ENCODE results near the gene MEGF11. TPM values are rescaled to one million over a fixed set of nuclear protein-coding genes. Genes with fewer than 3 reads are reported as not detected.

The MEGF11 gene
- total and polyA plus RNA-seq, 2 donors (not counting 1 experiment from before 2014, with no cell fraction given), result under 0.01 TPM; not detected in 1

GRCh38 chr15:66001717-66002426 is 251.7 kb downstream of the MEGF11 start:
- Histone ChIP-seq H3K4me3 (replicated peaks in 1 of 4; ENCODE audit: control extremely low read depth in 1 of 4, insufficient read depth in 1 of 4, low read depth in 3 of 4, low read length in 4 of 4) (no peak overlapping the region), H3K27ac (ENCODE audit: insufficient read depth, low read length) (no peak overlapping the region), H4K20me1 (ENCODE audit: control insufficient read depth, extremely low read depth, insufficient read depth, low read length) (no peaks in the 10 kb centered on the region), H3K27me3 (ENCODE audit: control insufficient read depth, insufficient read depth, low read length) (peaks cover 5% of the 10 kb centered on the region), H3K36me3 (ENCODE audit: control insufficient read depth, insufficient read depth, low read length) (no peaks in the 10 kb centered on the region), H3K9me3 (ENCODE audit: control insufficient read depth, insufficient read depth, low read depth, low read length) (no peaks in the 10 kb centered on the region), H2AFZ (ENCODE audit: low read length) (no peak overlapping the region), H3K9ac (ENCODE audit: insufficient read depth, low read length) (no peak overlapping the region), H3K79me2 (ENCODE audit: control insufficient read depth, insufficient read depth, low read length) (no peaks in the 10 kb centered on the region), H3K4me1 (ENCODE audit: control insufficient read depth, extremely low read depth, insufficient read depth, low read length) (no peaks in the 10 kb centered on the region), H3K4me2 (ENCODE audit: extremely low read depth, insufficient read depth, low read length) (no peak overlapping the region)
- no peak for TF ChIP-seq EZH2 (IDR thresholded peaks at IDR 0.05; ENCODE audit: low read length, missing control alignments)
- TF ChIP-seq CTCF (conservative IDR thresholded peaks at IDR 0.05 in 1 of 2, IDR thresholded peaks at IDR 0.05 in 1 of 2; ENCODE audit: low read depth in 1 of 2, low read length in 2 of 2), result no peak
- DNase-seq (ENCODE audit: low read depth in 2 of 2), result no peak

GRCh38 chr15:66001042-66001441 is 252.5 kb downstream of the MEGF11 start:
- no peak overlapping the region for H3K4me2 ChIP-seq (ENCODE audit: extremely low read depth, insufficient read depth, low read length)
- H3K27me3 ChIP-seq (ENCODE audit: control insufficient read depth, insufficient read depth, low read length), result peaks cover 9% of the 10 kb centered on the region
- no peaks in the 10 kb centered on the region for H3K36me3 ChIP-seq (ENCODE audit: control insufficient read depth, insufficient read depth, low read length)
- no peak overlapping the region for H3K4me3 ChIP-seq (replicated peaks in 1 of 4; ENCODE audit: control extremely low read depth in 1 of 4, insufficient read depth in 1 of 4, low read depth in 3 of 4, low read length in 4 of 4)
- no peak for DNase-seq (ENCODE audit: low read depth in 2 of 2)
- H3K27ac ChIP-seq (ENCODE audit: insufficient read depth, low read length), result no peak overlapping the region
- no peak for TF ChIP-seq CTCF (conservative IDR thresholded peaks at IDR 0.05 in 1 of 2, IDR thresholded peaks at IDR 0.05 in 1 of 2; ENCODE audit: low read depth in 1 of 2, low read length in 2 of 2)
- no peak for TF ChIP-seq EZH2 (IDR thresholded peaks at IDR 0.05; ENCODE audit: low read length, missing control alignments)
- H2AFZ ChIP-seq (ENCODE audit: low read length), result no peak overlapping the region
- no peaks in the 10 kb centered on the region for H4K20me1 ChIP-seq (ENCODE audit: control insufficient read depth, extremely low read depth, insufficient read depth, low read length)
- H3K4me1 ChIP-seq (ENCODE audit: control insufficient read depth, extremely low read depth, insufficient read depth, low read length), result no peaks in the 10 kb centered on the region
- H3K79me2 ChIP-seq (ENCODE audit: control insufficient read depth, insufficient read depth, low read length), result no peaks in the 10 kb centered on the region
- no peak overlapping the region for H3K9ac ChIP-seq (ENCODE audit: insufficient read depth, low read length)
- H3K9me3 ChIP-seq (ENCODE audit: control insufficient read depth, insufficient read depth, low read depth, low read length), result no peaks in the 10 kb centered on the region

- Histone ChIP-seq H3K27me3 (ENCODE audit: control insufficient read depth, insufficient read depth, low read length) (peaks cover 9% of the 10 kb centered on the region), H3K36me3 (ENCODE audit: control insufficient read depth, insufficient read depth, low read length) (no peaks in the 10 kb centered on the region), H3K27ac (ENCODE audit: insufficient read depth, low read length) (no peak overlapping the region), H3K9me3 (ENCODE audit: control insufficient read depth, insufficient read depth, low read depth, low read length) (no peaks in the 10 kb centered on the region), H3K4me3 (replicated peaks in 1 of 4; ENCODE audit: control extremely low read depth in 1 of 4, insufficient read depth in 1 of 4, low read depth in 3 of 4, low read length in 4 of 4) (no peak overlapping the region), H3K9ac (ENCODE audit: insufficient read depth, low read length) (no peak overlapping the region), H3K4me2 (ENCODE audit: extremely low read depth, insufficient read depth, low read length) (no peak overlapping the region), H4K20me1 (ENCODE audit: control insufficient read depth, extremely low read depth, insufficient read depth, low read length) (no peaks in the 10 kb centered on the region), H2AFZ (ENCODE audit: low read length) (no peak overlapping the region), H3K4me1 (ENCODE audit: control insufficient read depth, extremely low read depth, insufficient read depth, low read length) (no peaks in the 10 kb centered on the region), H3K79me2 (ENCODE audit: control insufficient read depth, insufficient read depth, low read length) (no peaks in the 10 kb centered on the region)
- no peak for DNase-seq (ENCODE audit: low read depth in 2 of 2)
- TF ChIP-seq CTCF (conservative IDR thresholded peaks at IDR 0.05 in 1 of 2, IDR thresholded peaks at IDR 0.05 in 1 of 2; ENCODE audit: low read depth in 1 of 2, low read length in 2 of 2), result no peak
These were observed 255.1 kb downstream of the MEGF11 start for GRCh38 chr15:65998486-65998885.
